COR-L47 (cell line): ENCODE measurements around the gene BCAS1.

Source experiments
- DNase-seq: peaks from one replicate; lab custom pipeline; 2025; lab: John Stamatoyannopoulos, UW

Gene BCAS1

DNA sequence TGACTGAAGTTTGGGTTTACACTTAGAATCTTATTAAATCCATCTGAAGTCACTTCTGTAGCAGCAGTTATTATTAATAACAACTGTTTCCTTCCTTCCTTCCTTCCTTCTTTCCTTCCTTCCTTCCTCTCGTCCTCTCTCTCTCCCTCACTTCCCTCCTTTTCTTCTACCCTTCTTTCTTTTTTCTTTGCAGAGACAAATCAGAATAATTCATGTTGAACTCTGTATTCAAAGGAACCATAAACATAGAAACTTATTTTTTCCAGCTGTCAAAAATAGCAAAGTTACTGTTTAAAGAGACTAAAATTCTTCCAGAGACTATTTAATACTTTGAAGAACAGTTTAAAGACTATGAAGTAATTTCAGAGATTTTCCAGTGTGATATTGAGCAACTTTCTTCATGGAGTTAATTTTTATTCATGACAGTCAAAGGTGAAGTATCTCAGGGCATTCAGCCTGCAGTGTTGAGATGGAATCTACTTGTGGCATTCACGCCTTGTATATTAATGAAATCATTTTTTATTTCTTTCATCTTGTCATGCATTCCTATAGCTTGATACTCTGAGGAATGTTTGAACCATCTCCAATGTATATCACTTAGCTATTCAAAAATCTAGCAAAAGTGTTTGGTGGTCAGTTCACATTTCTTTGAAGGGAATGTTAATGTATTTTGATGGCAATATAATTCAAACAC, 109.7 kb downstream of the BCAS1 start:
- DNase-seq: no peak

DNA sequence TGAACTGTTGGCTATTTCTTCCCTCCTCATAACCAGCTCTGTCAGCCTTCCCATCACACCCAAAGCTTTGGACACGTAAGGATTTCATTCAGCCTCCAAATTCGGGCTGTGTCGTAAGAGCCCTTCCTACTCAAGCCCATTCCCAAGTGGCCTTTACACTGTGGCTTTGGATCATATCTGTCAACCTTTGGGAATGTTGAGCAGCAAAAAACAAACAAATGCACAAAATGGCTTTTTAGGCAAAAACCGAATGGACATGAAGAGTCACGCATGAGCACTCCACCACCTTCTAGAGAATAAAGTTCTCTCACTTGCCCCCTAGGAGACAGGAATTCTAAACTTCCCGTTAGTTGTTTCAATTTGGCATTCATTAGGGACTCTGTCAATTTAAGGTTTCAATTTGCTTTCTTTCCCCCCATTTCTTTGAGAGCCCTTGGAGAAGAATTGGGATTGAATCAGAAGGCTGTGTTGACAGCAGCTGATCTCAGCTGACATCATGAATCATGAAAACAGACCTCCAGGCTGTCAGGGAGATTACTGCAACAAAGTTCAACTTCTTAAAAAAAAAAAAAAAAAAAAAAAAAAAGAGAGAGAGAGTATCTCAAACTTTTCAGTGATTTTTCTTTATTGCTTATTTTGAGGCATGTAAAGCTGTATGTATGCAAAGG, 110.3 kb downstream of the BCAS1 start:
- DNase-seq: no peak

DNA sequence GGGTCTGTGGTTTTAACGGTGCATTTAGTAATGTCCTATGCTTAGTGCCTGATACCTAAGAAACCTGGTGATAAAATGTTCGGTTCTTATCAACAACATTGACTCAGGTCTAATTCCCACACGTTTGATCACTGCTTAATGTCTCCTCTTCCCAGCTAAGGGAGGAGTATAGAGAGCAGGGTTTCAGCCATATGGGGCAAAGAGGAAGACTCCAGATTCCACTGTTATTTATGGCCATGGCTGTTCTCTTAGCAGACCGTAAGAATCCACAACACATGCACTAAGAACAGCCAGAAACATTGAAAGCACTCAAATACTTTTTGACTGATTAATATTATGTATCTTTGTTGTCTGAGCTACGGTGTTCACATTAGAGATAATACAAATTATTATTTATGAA, 112.1 kb downstream of the BCAS1 start:
- no peak for DNase-seq

- DNase-seq: no peak
Measured at GRCh38 chr20:53957451-53958172, 112.8 kb downstream of the BCAS1 start.

GRCh38 chr20:53956013-53956715, 114.2 kb downstream of the BCAS1 start:
- DNase-seq: no peak

DNA sequence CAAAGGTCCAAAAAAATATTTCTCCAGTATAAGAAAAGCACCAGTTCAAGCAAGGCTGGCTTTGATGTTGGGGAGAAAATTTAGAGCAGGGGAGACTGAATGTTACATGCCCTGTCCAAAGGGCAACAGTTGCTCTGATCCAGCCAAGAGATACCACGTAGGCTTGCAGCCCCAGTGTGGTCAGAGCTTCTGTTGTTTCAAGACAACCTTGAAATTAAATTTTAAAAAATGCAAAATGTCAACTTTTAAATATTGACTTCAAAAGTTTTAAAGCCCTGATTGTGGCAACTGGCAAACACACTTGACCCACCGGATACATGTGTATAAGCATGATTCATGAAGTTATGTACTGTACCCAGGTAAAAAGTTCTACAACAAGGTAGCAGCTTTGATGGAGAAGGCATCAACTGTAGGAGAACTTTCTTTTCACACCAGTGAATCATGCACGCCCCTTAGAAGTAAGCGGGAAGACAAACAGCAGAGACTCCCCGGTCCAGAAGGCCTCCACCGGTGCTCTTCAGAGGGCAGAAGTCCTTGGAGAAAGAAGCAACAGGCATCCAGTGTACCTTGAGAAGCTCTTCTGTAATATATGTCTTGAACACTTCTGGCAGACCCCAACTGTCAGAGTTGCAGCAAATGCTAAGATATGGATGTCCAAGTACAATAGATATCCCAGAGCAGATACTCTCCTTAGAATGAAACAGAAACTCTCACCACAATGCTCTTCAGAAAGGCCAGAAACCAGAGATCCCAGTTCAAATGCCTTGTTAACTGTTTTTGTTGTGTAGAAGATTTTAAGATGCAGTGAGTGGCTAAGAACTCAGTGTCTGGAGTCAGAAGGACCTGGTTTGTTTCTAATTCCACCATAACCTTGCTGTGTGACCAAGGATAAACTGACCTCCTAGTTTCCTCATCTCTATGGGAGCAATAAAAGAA, 115.4 kb downstream of the BCAS1 start:
- no peak for DNase-seq

DNA sequence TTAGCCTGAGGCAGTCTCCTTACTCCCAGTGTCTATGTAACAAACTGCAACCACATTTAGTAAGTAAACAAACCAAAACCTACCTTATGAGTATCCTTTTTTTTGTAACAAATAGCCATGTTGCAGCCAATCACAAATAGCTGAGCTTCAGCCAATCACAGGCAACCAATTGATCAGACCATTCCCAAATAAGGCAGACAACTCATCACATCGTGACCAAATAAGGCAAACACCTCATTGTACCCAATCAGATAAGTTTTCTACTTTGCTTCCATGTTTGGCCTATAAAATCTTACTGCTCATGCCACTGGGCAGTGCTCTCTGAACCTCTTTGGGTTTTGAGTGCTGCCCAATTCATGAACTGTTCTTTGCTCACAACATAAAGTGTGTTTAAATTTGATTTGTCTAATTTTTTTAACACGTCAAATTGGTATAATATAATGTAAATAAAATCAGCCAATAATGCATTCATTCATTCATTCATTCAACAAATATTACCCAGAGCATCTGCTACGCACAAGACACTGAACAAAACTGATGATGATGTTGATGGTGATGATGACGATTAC, 117.8 kb downstream of the BCAS1 start:
- no peak for DNase-seq

- no peak for DNase-seq
Measured at GRCh38 chr20:53950578-53950977, 119.8 kb downstream of the BCAS1 start.

GRCh38 chr20:53950031-53950430, 120.4 kb downstream of the BCAS1 start:
- no peak for DNase-seq

- DNase-seq: no peak
Measured at GRCh38 chr20:53949319-53949839, 121.0 kb downstream of the BCAS1 start.

- no peak for DNase-seq
Measured at GRCh38 chr20:53948383-53949318, 121.7 kb downstream of the BCAS1 start.

- DNase-seq: no peak
Measured at GRCh38 chr20:53947501-53948195, 122.7 kb downstream of the BCAS1 start.

GRCh38 chr20:53946106-53946505, 124.3 kb downstream of the BCAS1 start:
- DNase-seq: no peak

DNA sequence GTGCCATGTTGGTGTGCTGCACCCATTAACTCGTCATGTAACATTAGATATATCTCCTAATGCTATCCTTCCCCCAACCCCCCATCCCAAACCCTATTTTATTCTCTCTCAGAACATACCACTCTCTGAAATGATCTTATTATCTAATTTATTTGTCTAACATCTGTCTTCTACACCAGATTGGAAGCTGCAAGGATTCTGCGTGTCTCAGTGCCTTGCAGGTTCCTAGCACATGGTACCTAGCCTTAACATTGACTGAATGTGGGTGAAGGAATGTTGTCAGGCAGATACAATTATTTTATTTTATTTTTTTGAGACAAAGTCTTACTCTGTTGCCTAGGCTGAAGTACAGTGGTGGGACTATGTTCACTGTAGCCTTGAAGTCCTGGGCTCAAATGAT, 124.9 kb downstream of the BCAS1 start:
- DNase-seq: no peak

- DNase-seq: no peak
Measured at GRCh38 chr20:53944796-53945195, 125.6 kb downstream of the BCAS1 start.

DNA sequence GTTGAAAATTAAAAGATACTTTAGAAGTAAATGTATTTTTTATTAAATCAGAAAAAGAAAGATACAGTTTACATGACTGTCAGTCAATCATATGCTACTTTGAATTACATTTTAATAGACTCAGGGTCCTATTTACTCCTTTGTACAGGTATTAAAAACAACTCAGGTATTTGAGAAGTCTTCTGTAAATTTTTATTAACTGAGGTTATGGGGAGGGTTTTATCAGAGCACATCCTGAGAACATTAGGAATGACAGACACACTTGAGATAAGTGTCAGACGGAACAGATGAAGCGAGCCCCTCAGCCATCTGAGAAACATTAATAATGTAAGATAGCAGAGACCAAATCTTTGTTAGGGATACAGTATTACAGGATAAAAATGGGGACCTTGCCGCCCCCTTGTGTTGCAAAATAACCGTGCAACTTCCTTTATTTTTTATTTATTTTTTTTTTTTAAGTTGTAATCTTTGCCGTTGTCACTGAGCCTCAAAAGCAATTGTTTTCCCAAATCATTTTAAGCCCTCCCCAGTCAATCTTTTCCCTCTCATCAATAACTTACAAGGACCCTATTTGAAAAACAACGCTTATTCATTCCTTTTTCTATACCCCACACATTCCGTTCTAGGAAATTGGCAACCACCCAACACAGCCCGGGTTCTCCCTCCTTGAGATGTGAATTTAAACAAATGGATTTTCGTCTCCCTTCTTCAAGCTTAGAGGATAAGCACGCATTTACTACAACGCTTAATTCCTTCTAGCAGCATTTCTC, 126.7 kb downstream of the BCAS1 start:
- DNase-seq: no peak

- DNase-seq: no peak
Measured at GRCh38 chr20:53942973-53943372, 127.4 kb downstream of the BCAS1 start.

GRCh38 chr20:53942472-53942816, 128.0 kb downstream of the BCAS1 start:
- DNase-seq: no peak
